Mammary epithelial cell (primary cell): ENCODE results near the gene HLA-DPB1.

Experiments
- EZH2 ChIP-seq: IDR thresholded peaks from 2 replicates; pipeline ENCODE4 v1.6.1; 2012; ENCODE audit warnings: low read length, inconsistent platforms, borderline replicate concordance
- TF ChIP-seq, protein P1 (sequence below), 2 donors: IDR thresholded peaks in 1 of 2; conservative IDR thresholded peaks in 1 of 2; 2 replicates each; pipeline ENCODE4 v1.5.1; 2011 to 2012; ENCODE audit warnings: inconsistent platforms in 2 of 2, low read length in 2 of 2, mild to moderate bottlenecking in 2 of 2, control low read depth in 1 of 2, low read depth in 1 of 2; ENCODE audit not compliant: insufficient read depth in 1 of 2; ENCODE audit errors: extremely low read depth in 1 of 2

DNA sequence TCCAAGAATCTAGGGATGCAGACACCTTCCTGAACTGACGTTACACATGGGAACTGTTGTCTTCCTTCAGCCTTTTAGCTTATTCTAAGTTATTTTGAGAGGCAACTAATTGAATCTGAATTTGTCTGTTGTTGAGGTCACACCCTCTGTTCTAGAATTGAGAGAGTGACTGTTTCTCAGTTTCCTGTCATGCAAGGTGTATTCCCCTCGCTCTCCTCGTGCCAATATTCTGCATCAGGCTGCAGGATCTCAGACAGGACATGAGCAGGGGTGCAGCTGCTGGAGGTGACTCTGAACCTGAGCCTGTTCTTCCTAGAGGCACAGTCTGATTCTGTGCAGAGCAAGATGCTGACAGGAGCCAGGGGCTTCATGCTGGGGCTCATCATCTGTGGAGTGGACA is 52.5 kb downstream of the HLA-DPB1 start:
- TF ChIP-seq, protein P1, sequence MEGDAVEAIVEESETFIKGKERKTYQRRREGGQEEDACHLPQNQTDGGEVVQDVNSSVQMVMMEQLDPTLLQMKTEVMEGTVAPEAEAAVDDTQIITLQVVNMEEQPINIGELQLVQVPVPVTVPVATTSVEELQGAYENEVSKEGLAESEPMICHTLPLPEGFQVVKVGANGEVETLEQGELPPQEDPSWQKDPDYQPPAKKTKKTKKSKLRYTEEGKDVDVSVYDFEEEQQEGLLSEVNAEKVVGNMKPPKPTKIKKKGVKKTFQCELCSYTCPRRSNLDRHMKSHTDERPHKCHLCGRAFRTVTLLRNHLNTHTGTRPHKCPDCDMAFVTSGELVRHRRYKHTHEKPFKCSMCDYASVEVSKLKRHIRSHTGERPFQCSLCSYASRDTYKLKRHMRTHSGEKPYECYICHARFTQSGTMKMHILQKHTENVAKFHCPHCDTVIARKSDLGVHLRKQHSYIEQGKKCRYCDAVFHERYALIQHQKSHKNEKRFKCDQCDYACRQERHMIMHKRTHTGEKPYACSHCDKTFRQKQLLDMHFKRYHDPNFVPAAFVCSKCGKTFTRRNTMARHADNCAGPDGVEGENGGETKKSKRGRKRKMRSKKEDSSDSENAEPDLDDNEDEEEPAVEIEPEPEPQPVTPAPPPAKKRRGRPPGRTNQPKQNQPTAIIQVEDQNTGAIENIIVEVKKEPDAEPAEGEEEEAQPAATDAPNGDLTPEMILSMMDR (conservative IDR thresholded peaks at IDR 0.05 in 1 of 2, IDR thresholded peaks at IDR 0.05 in 1 of 2; ENCODE audit: extremely low read depth in 1 of 2, insufficient read depth in 1 of 2, low read depth in 1 of 2, low read length in 2 of 2), result no peak
- TF ChIP-seq EZH2, result no peak
